Thoracic aorta (tissue), 2 donors: Measurements from ENCODE around the gene TNPO3. TPM values are rescaled to one million over a fixed set of nuclear protein-coding genes. Genes with fewer than 3 reads are reported as not detected.

ENCODE experiments used
- ATAC-seq: fragments of 150-250 bp; one replicate; pipeline ENCODE4 v1.8.0; 2017; ENCODE audit warnings: low read depth; ENCODE audit not compliant: insufficient number of reproducible peaks, low FRiP score
- DNase-seq: peaks from one replicate; pipeline ENCODE4 v3.0.0-alpha.2; 2020; ENCODE audit warnings: low spot score
- H3K27ac ChIP-seq, 2 donors: fragments of 200-600 bp; sonication (generic); 1 replicate in 1 of 2; 2 replicates in 1 of 2; pipeline ENCODE4 v1.5.1; 2016; ENCODE audit warnings: mild to moderate bottlenecking in 2 of 2, moderate library complexity in 2 of 2
- H3K27me3 ChIP-seq: fragments of 200-600 bp; sonication (generic); replicated peaks from 2 replicates; pipeline ENCODE4 v1.6.0; 2016; ENCODE audit warnings: mild to moderate bottlenecking; ENCODE audit not compliant: insufficient read depth
- H3K36me3 ChIP-seq: fragments of 200-600 bp; sonication (generic); one replicate; pipeline ENCODE4 v1.5.1; 2016
- H3K4me1 ChIP-seq, 2 donors: fragments of 200-600 bp; sonication (generic); 1 replicate in 1 of 2; 2 replicates in 1 of 2; pipeline versions ENCODE4 v1.5.1 to v1.6.0; 2016; ENCODE audit warnings: low read depth in 2 of 2, mild to moderate bottlenecking in 1 of 2; ENCODE audit not compliant: control insufficient read depth in 1 of 2
- H3K4me3 ChIP-seq: fragments of 200-600 bp; sonication (generic); 2 replicates; pipeline ENCODE4 v1.5.1; 2016; ENCODE audit warnings: mild to moderate bottlenecking
- H3K9me3 ChIP-seq: fragments of 200-600 bp; sonication (generic); 2 replicates; pipeline ENCODE4 v1.5.1; 2016
- total RNA-seq, 2 donors: library from RNA; depleted of rRNA; stranded (reverse); fragments of >200 nt; gene quantifications; one replicate each; pipeline versions ENCODE4 v1.1.0 to v1.2.3, GENCODE V29; 2016
- TF ChIP-seq, protein P1 (sequence below): fragments of 200-600 bp; sonication (generic); IDR thresholded peaks from one replicate; pipeline ENCODE4 v1.5.1; 2019; ENCODE audit warnings: antibody characterized with exemption

The TNPO3 gene
- total RNA-seq, 2 donors from 2014 or later: 28.6 to 29.5 TPM

DNA sequence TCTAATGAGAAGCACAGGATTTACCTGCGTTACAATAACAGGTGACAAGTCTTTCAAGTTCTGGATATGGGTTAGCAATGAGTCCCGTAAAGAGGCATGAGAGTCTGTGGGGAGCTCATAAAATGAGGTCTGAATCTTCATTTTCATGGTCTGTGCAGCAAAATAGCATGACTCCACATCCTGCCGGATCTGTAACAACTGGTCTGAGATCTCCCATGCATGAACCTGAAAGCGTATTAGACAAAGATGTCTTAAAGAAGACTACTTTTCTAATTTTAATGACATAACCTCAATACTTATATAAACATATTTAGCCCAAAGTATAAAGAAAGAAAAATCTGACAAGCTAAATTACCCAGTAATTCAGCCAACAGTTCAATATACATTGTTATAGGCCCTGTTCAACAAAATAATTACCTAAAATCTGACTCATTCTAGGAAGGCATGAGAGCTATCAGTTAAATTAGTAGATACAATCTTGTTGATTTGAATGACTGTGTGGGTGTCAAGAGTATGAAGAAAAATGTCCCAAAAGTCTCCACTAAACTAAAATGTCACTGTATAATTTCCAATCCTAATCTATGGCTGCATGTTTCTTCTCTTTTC, 36.9 kb downstream of the TNPO3 start:
- Histone ChIP-seq H3K27ac (no peak overlapping the region), H3K27me3 (no peaks in the 10 kb centered on the region), H3K4me1 (no peaks in the 10 kb centered on the region), H3K36me3 (peaks cover 13% of the 10 kb centered on the region), H3K4me3 (no peak overlapping the region), H3K9me3 (no peaks in the 10 kb centered on the region)
- DNase-seq: no peak
- ATAC-seq: no peak
- TF ChIP-seq, protein P1, sequence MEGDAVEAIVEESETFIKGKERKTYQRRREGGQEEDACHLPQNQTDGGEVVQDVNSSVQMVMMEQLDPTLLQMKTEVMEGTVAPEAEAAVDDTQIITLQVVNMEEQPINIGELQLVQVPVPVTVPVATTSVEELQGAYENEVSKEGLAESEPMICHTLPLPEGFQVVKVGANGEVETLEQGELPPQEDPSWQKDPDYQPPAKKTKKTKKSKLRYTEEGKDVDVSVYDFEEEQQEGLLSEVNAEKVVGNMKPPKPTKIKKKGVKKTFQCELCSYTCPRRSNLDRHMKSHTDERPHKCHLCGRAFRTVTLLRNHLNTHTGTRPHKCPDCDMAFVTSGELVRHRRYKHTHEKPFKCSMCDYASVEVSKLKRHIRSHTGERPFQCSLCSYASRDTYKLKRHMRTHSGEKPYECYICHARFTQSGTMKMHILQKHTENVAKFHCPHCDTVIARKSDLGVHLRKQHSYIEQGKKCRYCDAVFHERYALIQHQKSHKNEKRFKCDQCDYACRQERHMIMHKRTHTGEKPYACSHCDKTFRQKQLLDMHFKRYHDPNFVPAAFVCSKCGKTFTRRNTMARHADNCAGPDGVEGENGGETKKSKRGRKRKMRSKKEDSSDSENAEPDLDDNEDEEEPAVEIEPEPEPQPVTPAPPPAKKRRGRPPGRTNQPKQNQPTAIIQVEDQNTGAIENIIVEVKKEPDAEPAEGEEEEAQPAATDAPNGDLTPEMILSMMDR: no peak

DNA sequence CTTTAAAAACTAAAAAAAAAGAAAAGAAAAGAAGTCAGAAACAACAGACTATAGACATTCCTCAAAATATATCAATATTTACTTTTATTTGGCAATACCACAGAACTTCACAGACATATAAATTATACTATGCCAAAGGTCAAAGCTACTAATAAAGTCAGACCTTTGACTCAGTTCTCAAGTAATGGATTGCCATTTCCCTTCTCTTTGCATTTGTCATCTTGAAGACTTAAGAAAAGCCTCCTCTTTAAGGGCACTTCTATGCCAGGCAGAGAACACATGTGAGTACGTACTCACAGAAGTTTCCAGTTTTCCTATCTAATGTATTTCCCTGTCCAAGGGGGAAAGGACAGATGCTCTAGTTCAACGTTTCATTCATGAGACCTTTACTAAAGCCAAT, 37.6 kb downstream of the TNPO3 start:
- peaks cover 13% of the 10 kb centered on the region for H3K36me3 ChIP-seq
- no peak for DNase-seq
- H3K4me1 ChIP-seq: no peaks in the 10 kb centered on the region
- TF ChIP-seq, protein P1: no peak
- H3K27me3 ChIP-seq: no peaks in the 10 kb centered on the region
- no peak overlapping the region for H3K27ac ChIP-seq
- H3K9me3 ChIP-seq: no peaks in the 10 kb centered on the region
- H3K4me3 ChIP-seq: no peak overlapping the region
- no peak for ATAC-seq

DNA sequence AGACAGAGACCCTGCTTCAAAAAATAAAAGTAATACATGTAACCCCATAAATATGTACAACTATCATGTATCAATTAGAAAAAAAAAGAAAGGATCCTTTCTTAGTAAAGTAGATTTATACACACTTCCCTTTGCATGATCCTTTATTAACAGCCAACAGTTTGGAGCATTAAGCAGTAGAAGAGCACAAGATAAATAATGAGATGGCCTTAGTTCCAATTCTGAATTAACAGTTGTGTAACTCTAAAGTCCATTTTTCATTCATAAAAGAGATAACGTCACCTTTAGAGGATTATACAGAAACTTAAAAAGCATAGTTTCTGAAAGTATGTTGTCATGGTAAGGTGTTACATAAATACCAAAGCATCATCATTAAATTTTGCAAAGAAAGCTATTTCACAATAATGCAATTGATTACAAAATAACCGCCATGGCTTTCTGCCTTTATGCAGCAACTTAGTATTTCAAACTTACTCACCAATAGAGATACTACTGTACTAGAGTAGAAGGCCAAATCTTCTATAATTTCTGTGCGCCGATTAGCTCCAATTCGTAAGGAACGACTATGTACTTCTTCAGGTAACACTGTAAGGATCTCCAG, 40.3 kb downstream of the TNPO3 start:
- H3K4me3 ChIP-seq: no peak overlapping the region
- ATAC-seq: no peak
- TF ChIP-seq, protein P1: no peak
- H3K27ac ChIP-seq: no peak overlapping the region
- no peak for DNase-seq
- peaks cover 15% of the 10 kb centered on the region for H3K36me3 ChIP-seq
- H3K9me3 ChIP-seq: no peaks in the 10 kb centered on the region
- H3K27me3 ChIP-seq: no peaks in the 10 kb centered on the region
- H3K4me1 ChIP-seq: no peaks in the 10 kb centered on the region

DNA sequence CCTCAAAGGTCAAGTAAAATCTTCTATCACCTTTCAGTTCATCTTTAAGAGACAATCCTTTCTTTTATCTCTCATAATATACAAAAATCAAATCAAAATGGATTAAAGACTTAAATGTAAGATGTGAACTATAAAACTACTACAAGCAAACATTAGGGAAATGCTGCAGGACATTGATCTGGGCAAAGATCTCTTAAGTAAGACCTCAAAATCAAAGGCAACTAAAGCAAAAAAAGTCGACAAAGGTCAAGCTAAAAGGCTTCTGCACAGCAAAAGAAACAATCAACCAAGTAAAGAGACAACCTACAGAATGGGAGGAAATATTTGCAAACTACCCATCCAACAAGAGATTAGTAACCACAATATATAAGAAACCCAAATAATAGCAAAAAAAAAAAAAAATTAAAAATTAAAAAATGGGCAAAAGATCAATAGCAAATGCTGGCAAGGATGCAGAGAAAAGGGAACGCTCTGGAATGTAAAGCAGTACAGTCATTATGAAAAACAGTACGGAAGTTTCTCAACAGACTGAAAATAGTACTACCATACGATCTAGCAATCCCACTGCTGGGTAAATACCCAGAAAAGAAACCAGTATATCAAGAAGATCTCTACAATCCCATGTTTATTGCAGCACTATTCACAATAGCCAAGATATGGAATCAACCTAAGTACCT, 41.7 kb downstream of the TNPO3 start:
- TF ChIP-seq, protein P1: no peak
- H3K36me3 ChIP-seq: peaks cover 15% of the 10 kb centered on the region
- DNase-seq: no peak
- no peaks in the 10 kb centered on the region for H3K9me3 ChIP-seq
- H3K4me3 ChIP-seq: no peak overlapping the region
- no peaks in the 10 kb centered on the region for H3K4me1 ChIP-seq
- no peak for ATAC-seq
- H3K27ac ChIP-seq: no peak overlapping the region
- no peaks in the 10 kb centered on the region for H3K27me3 ChIP-seq

DNA sequence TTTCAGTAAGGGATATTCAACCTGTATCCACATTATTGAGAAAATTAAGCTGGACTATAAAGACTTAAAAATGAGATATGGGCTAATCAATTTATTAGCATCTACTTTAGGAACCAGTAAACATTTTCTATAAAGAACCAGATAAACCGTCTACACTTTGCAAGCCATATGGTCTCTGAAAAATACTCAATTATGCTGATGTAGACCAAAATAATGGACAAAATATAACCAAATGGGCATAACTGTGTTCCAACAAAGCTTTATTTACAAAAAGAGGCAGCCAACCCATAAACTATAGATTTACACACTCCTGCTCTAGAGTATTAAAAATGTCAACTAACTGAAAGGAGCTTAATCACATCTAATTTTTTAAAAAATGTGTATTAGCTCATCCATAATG, 42.3 kb downstream of the TNPO3 start:
- no peaks in the 10 kb centered on the region for H3K27me3 ChIP-seq
- no peak for ATAC-seq
- DNase-seq: no peak
- no peak overlapping the region for H3K4me3 ChIP-seq
- no peaks in the 10 kb centered on the region for H3K9me3 ChIP-seq
- peaks cover 15% of the 10 kb centered on the region for H3K36me3 ChIP-seq
- H3K27ac ChIP-seq: no peak overlapping the region
- H3K4me1 ChIP-seq: no peaks in the 10 kb centered on the region
- TF ChIP-seq, protein P1: no peak
